Neuronal stem cell (in vitro differentiated cells): ENCODE results near the gene PLXNC1.
"Not testable (repeated sequence)": the region's sequence is repeated elsewhere in the genome, so short reads cannot be mapped to it uniquely, and the experiment has no call there.

Experiments
- DNase-seq: peaks from one replicate; pipeline ENCODE4 v3.0.0-alpha.2; 2013; ENCODE audit warnings: low spot score
- H2AFZ ChIP-seq: one replicate; pipeline ENCODE4 v1.6.1; 2013; ENCODE audit warnings: mild to moderate bottlenecking, low read length, inconsistent platforms
- H2AK5ac ChIP-seq: 2 replicates; pipeline ENCODE4 v1.6.1; 2013; ENCODE audit warnings: low read depth, mild to moderate bottlenecking, inconsistent platforms, low read length, moderate library complexity, mixed read lengths
- H2BK120ac ChIP-seq: 2 replicates; pipeline ENCODE4 v1.6.1; 2013; ENCODE audit warnings: low read depth, mild to moderate bottlenecking, inconsistent platforms, low read length, moderate library complexity, mixed read lengths
- H2BK12ac ChIP-seq: one replicate; pipeline ENCODE4 v1.6.1; 2013; ENCODE audit warnings: low read length, inconsistent platforms
- H2BK15ac ChIP-seq: 2 replicates; pipeline ENCODE4 v1.6.1; 2013; ENCODE audit warnings: mild to moderate bottlenecking, low read length, inconsistent platforms, mixed read lengths
- H2BK5ac ChIP-seq: one replicate; pipeline ENCODE4 v1.6.1; 2013; ENCODE audit warnings: inconsistent platforms, mild to moderate bottlenecking, low read length, moderate library complexity
- H3K14ac ChIP-seq: one replicate; pipeline ENCODE4 v1.6.1; 2013; ENCODE audit warnings: low read length, inconsistent platforms
- H3K18ac ChIP-seq: 2 replicates; pipeline ENCODE4 v1.6.1; 2013; ENCODE audit warnings: low read length, inconsistent platforms
- H3K23ac ChIP-seq: 2 replicates; pipeline ENCODE4 v1.6.1; 2013; ENCODE audit warnings: low read depth, mild to moderate bottlenecking, mixed read lengths, low read length, inconsistent platforms; ENCODE audit not compliant: poor library complexity
- H3K27ac ChIP-seq: replicated peaks from 3 replicates; pipeline ENCODE4 v1.5.1; 2013; ENCODE audit warnings: low read length, inconsistent platforms
- H3K27me3 ChIP-seq, 3 experiments: 2 replicates each; pipeline ENCODE4 v1.6.1; 2013; ENCODE audit warnings: low read length in 3 of 3, mild to moderate bottlenecking in 2 of 3, inconsistent platforms in 1 of 3, low read depth in 1 of 3, mixed read lengths in 1 of 3, moderate library complexity in 1 of 3; ENCODE audit not compliant: control insufficient read depth in 3 of 3, insufficient read depth in 3 of 3
- H3K36me3 ChIP-seq, 2 donors: replicated peaks in 1 of 2; 2 replicates each; pipeline ENCODE4 v1.6.1; 2013; ENCODE audit warnings: low read length in 2 of 2; ENCODE audit not compliant: control insufficient read depth in 2 of 2, insufficient read depth in 2 of 2
- H3K4ac ChIP-seq: 2 replicates; pipeline ENCODE4 v1.6.1; 2013; ENCODE audit warnings: inconsistent platforms, mild to moderate bottlenecking, low read length, moderate library complexity
- H3K4me1 ChIP-seq, 2 donors: 1 replicate in 1 of 2; 2 replicates in 1 of 2; pipeline ENCODE4 v1.6.1; 2013; ENCODE audit warnings: low read length in 2 of 2, low read depth in 1 of 2; ENCODE audit not compliant: control insufficient read depth in 2 of 2, insufficient read depth in 1 of 2
- H3K4me2 ChIP-seq: one replicate; pipeline ENCODE4 v1.6.1; 2013; ENCODE audit warnings: mild to moderate bottlenecking, low read length, inconsistent platforms; ENCODE audit not compliant: insufficient read depth, poor library complexity, severe bottlenecking
- H3K4me3 ChIP-seq, 2 donors: 2 replicates each; pipeline ENCODE4 v1.5.1; 2013; ENCODE audit warnings: low read length in 2 of 2, mild to moderate bottlenecking in 2 of 2, inconsistent platforms in 1 of 2, moderate library complexity in 1 of 2
- H3K79me1 ChIP-seq: one replicate; pipeline ENCODE4 v1.6.1; 2013; ENCODE audit warnings: low read depth, mild to moderate bottlenecking, inconsistent platforms, low read length, moderate library complexity
- H3K9ac ChIP-seq: one replicate; pipeline ENCODE4 v1.6.1; 2013; ENCODE audit warnings: mild to moderate bottlenecking, low read depth, low read length, inconsistent platforms; ENCODE audit not compliant: poor library complexity
- H3K9me3 ChIP-seq, 2 donors: replicated peaks in 1 of 2; 2 replicates each; pipeline versions ENCODE3 to v1.6.1; 2013; ENCODE audit warnings: low read length in 2 of 2, mild to moderate bottlenecking in 2 of 2, inconsistent platforms in 1 of 2, low read depth in 1 of 2, mixed read lengths in 1 of 2, moderate library complexity in 1 of 2; ENCODE audit not compliant: control insufficient read depth in 2 of 2, insufficient read depth in 1 of 2
- H4K8ac ChIP-seq: one replicate; pipeline ENCODE4 v1.6.1; 2013; ENCODE audit warnings: low read depth, mild to moderate bottlenecking, inconsistent platforms, low read length, moderate library complexity
- H4K91ac ChIP-seq: one replicate; pipeline ENCODE4 v1.6.1; 2013; ENCODE audit warnings: low read length, low read depth, mild to moderate bottlenecking, inconsistent platforms; ENCODE audit not compliant: poor library complexity
- WGBS, 2 donors: extraction: QIAGEN DNeasy Blood & Tissue Kit; methylation state at CpG; one replicate each; pipeline ENCODE4 v1.1.7; 2013; ENCODE audit warnings: missing lambda C conversion rate in 2 of 2, mixed read lengths in 1 of 2; ENCODE audit not compliant: insufficient read length in 2 of 2, insufficient replicate concordance in 1 of 2; ENCODE audit errors: extremely low coverage in 2 of 2; 5-methylcytosine and 5-hydroxymethylcytosine counted together

The PLXNC1 gene

GRCh38 chr12:94308612-94309011, 160.2 kb downstream of the PLXNC1 start:
- Histone ChIP-seq H3K27me3 (no peaks in the 10 kb centered on the region), H3K18ac (no peak overlapping the region), H3K27ac (no peak overlapping the region), H2AK5ac (no peak overlapping the region), H3K79me1 (no peaks in the 10 kb centered on the region), H3K4me1 (peaks cover 0 to 8% of the 10 kb centered on the region in 2 donors), H3K9ac (no peak overlapping the region), H2BK120ac (no peak overlapping the region), H2BK12ac (no peak overlapping the region), H4K8ac (no peak overlapping the region), H2BK15ac (no peak overlapping the region), H3K23ac (no peak overlapping the region), H3K36me3 (peaks cover 5 to 95% of the 10 kb centered on the region in 2 donors), H2BK5ac (no peak overlapping the region), H2AFZ (no peak overlapping the region), H3K4ac (no peak overlapping the region), H3K4me2 (no peak overlapping the region), H3K4me3 (no peak overlapping the region), H3K14ac (no peak overlapping the region), H4K91ac (no peak overlapping the region), H3K9me3 (no peaks in the 10 kb centered on the region)
- DNase-seq = no peak
- WGBS, 2 donors = no CpG with 5 or more reads among the region's 2 CpGs

DNA sequence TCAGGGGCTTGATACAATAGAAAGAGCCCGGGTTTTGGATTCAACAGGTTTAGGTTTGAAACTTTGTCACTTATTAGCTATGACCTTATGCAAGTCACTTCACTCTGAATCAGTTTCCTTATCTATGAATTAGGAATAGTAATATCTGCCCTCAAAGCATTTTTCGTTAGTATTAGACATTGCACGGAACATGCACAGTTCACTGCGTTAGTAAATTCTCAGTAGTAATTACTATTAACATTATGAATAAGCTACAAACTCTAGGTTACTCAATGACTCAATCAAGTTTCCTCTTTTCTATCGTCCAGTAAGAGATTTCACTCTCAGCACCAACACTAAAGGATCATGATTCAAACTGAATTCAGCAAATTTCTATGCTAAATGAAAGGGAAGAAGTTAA, 161.0 kb downstream of the PLXNC1 start:
- Histone ChIP-seq H2BK5ac (no peak overlapping the region), H2AK5ac (no peak overlapping the region), H3K9me3 (no peaks in the 10 kb centered on the region), H3K18ac (no peak overlapping the region), H2BK120ac (no peak overlapping the region), H2BK12ac (no peak overlapping the region), H3K4me3 (no peak overlapping the region), H4K91ac (no peak overlapping the region), H3K27ac (no peak overlapping the region), H3K23ac (no peak overlapping the region), H3K4ac (no peak overlapping the region), H3K79me1 (no peaks in the 10 kb centered on the region), H3K36me3 (peaks cover 5 to 87% of the 10 kb centered on the region in 2 donors), H3K4me1 (peaks cover 0 to 8% of the 10 kb centered on the region in 2 donors), H4K8ac (no peak overlapping the region), H3K9ac (no peak overlapping the region), H3K14ac (no peak overlapping the region), H3K27me3 (no peaks in the 10 kb centered on the region), H2BK15ac (no peak overlapping the region), H3K4me2 (no peak overlapping the region), H2AFZ (no peak overlapping the region)
- no peak for DNase-seq
- no CpG with 5 or more reads among the region's 5 CpGs for WGBS, 2 donors

- no peak overlapping the region for H3K18ac ChIP-seq
- peaks cover 2 to 58% of the 10 kb centered on the region in 2 donors for H3K36me3 ChIP-seq
- no peak overlapping the region for H4K91ac ChIP-seq
- no peak overlapping the region for H2BK120ac ChIP-seq
- no peak for DNase-seq
- no peak overlapping the region for H3K14ac ChIP-seq
- H3K23ac ChIP-seq = no peak overlapping the region
- no peak overlapping the region for H2BK5ac ChIP-seq
- H2BK12ac ChIP-seq = no peak overlapping the region
- H3K4me3 ChIP-seq = no peak overlapping the region
- no peak overlapping the region for H3K27ac ChIP-seq
- no peak overlapping the region for H2AK5ac ChIP-seq
- no peak overlapping the region for H3K9ac ChIP-seq
- no peaks in the 10 kb centered on the region for H3K27me3 ChIP-seq
- H4K8ac ChIP-seq = no peak overlapping the region
- no peaks in the 10 kb centered on the region for H3K79me1 ChIP-seq
- WGBS, 2 donors = no CpG with 5 or more reads among the region's 1 CpG
- H3K4me1 ChIP-seq = no peaks in the 10 kb centered on the region
- no peak overlapping the region for H2AFZ ChIP-seq
- H3K4ac ChIP-seq = no peak overlapping the region
- no peaks in the 10 kb centered on the region for H3K9me3 ChIP-seq
- no peak overlapping the region for H2BK15ac ChIP-seq
- H3K4me2 ChIP-seq = no peak overlapping the region
Observed at GRCh38 chr12:94312378-94312777, 164.0 kb downstream of the PLXNC1 start.

- H3K79me1 ChIP-seq, H2BK5ac ChIP-seq, H2AFZ ChIP-seq, H3K23ac ChIP-seq, H4K91ac ChIP-seq, H4K8ac ChIP-seq, H2BK120ac ChIP-seq, H3K4me2 ChIP-seq, H3K27ac ChIP-seq, H2AK5ac ChIP-seq, H3K18ac ChIP-seq, H3K4me1 ChIP-seq, H2BK12ac ChIP-seq, H3K4ac ChIP-seq, H2BK15ac ChIP-seq, H3K9ac ChIP-seq, H3K14ac ChIP-seq, DNase-seq, H3K27me3 ChIP-seq, H3K4me3 ChIP-seq: not testable (repeated sequence)
- WGBS, 2 donors = no CpG with 5 or more reads among the region's 2 CpGs
- Histone ChIP-seq H3K36me3 (peaks cover 7 to 32% of the 10 kb centered on the region in 2 donors), H3K9me3 (peaks cover 6 to 30% of the 10 kb centered on the region in 2 donors)
Observed at GRCh38 chr12:94316600-94316999, 168.2 kb downstream of the PLXNC1 start.
